Activated T-helper 9 cell treated with anti-CD3 and anti-CD28 coated beads, Interleukin-2, amount 50 U/mL, for 16 hours (primary cell): ENCODE measurements around the gene ZAR1.
"Not testable (repeated sequence)": the region's sequence is repeated elsewhere in the genome, so short reads cannot be mapped to it uniquely, and the experiment has no call there.

Experiments
- DNase-seq: peaks from one replicate; pipeline ENCODE4 v3.0.0-alpha.2; 2020; ENCODE audit warnings: low read depth

The ZAR1 gene, protein sequence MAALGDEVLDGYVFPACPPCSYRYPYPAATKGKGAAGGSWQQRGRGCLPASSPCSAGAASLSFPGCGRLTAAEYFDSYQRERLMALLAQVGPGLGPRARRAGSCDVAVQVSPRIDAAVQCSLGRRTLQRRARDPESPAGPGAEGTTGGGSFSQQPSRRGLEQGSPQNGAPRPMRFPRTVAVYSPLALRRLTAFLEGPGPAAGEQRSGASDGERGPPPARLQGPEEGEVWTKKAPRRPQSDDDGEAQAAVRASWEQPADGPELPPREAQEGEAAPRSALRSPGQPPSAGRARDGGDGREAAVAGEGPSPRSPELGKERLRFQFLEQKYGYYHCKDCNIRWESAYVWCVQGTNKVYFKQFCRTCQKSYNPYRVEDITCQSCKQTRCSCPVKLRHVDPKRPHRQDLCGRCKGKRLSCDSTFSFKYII

DNA sequence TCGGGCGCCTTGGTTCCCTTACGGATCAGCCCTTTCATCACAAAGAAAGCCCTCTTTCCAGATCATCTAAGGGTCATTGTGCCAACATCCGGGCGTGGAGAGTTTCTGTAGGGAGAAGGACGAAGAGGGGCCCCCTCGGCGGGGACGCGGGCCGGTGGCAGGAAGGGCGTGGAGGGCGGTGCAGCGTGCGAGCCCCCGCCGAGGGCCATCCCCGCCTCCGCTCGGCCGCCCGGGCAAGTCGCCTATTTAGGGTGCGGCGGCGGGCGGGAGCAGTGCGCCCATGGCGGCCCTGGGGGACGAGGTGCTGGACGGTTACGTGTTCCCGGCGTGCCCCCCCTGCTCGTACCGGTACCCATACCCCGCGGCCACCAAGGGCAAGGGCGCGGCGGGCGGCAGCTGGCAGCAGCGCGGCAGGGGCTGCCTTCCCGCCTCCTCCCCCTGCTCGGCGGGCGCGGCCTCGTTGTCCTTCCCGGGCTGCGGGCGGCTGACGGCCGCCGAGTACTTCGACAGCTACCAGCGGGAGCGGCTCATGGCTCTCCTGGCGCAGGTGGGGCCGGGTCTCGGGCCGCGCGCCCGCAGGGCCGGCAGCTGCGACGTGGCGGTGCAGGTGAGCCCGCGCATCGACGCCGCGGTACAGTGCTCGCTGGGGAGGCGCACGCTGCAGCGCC is at the start of gene ZAR1:
ZAR1 (plus strand) TSS at position 241 of the 668 bp plus-strand sequence; CDS start at position 281, 40 bp downstream.
- no peak for DNase-seq

DNA sequence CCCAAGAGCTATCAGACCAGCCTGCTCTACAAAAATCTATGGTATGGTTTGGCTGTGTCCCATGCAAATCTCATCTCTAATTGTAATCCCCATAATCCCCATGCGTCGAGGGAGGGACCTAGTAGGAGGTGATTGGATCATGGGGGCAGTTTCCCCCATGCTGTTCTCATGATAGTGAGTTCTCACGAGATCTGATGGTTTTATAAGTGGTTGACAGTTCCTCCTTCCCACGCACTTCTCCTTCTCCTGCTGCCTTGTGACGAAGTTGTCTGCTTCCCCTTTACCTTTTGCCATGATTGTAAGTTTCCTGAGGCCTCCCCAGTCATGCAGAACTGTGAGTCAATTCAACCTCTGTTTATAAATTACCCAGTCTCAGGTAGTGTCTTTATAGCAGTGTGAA is 49.1 kb upstream of the ZAR1 start:
- not testable (repeated sequence) for DNase-seq

DNA sequence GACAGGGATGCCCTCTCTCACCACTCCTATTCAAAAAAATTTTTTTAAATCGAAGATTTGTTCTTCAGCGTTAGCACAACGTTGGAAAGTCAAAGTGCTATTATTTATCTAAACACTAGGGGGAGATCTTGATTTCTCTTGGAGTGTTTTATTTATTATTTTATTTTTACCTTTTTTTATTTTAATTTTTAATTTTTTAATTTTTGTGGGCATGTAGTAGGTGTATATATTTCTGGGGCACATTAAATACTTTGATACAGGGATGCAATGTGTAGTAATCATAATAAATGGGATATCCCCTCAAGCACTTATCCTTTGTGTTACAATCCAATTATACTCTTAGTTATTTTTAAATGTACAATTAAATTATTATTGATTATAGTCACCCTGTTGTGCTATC is 44.3 kb upstream of the ZAR1 start:
- no peak for DNase-seq

DNA sequence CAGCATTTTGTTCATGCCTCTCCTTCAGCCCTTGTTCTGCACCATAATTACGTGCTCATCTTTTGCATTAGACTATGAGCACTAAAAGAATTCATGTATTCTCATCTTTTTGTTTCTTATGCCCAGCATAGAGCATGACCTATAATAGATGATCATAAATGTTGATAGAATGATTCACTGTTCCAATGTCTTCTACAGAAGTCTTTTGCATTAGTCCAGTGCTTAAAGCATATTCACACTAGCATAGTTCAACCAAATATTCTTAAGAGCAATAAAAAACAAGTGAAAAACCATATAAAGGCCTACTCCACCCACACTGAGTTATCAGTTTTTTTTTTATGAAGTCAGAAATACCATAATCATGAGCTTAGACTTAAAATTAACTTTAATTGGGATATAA is 43.4 kb upstream of the ZAR1 start:
- DNase-seq = no peak

DNA sequence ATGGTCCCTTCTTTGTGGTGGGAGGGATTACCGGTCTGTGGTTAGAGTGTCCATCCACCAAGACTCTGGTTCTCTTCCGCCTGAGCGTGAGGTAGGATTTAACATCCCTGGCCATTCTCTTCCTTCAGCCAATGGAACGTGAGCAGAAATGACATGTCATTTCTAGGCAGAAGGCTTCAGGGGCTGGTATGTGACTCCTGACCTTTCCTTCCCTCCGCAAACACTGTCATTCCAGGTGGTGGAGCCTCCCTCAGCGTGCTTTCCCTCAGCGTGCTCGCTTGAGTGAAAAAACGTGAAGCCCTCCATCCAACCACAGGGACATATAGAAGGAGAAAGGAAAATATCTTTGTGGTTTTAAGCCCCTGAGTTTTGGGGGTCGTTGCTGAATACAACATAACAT is 40.9 kb upstream of the ZAR1 start:
- no peak for DNase-seq

DNA sequence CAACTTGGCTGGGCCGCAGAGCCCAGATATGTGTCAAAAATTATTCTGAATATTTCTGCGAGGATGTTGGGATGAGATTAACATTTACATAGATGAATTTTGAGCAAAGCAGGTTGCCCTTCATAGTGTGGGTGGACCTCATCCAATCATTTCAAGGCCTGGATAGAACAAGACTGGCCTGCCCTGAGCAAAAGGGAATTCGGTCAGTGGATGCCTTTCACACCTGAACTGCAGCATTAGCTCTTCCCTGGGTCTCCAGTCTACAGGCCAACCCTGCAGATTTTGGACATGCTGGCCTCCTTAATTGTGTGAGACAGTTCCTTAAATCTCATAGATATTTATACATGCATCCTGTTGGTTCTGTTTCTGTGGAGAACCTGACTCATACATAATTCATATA is 39.3 kb upstream of the ZAR1 start:
- DNase-seq = no peak

DNA sequence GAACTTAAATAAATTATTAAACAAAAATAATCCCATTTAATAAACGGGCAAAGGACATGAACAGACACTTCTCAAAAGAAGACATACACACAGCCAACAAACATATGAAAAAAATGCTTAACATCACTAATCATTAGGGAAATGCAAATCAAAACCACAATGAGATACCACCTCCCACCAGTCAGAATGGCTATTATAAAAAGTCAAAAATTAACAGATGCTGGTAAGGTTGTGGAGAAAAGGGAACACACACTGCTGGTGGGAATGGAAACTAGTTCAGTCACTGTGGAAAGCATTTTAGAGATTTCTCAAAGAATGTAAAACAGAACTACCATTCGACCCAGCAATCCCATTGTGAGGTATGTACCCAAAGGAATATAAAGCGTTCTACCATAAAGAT is 38.4 kb upstream of the ZAR1 start:
- not testable (repeated sequence) for DNase-seq

DNA sequence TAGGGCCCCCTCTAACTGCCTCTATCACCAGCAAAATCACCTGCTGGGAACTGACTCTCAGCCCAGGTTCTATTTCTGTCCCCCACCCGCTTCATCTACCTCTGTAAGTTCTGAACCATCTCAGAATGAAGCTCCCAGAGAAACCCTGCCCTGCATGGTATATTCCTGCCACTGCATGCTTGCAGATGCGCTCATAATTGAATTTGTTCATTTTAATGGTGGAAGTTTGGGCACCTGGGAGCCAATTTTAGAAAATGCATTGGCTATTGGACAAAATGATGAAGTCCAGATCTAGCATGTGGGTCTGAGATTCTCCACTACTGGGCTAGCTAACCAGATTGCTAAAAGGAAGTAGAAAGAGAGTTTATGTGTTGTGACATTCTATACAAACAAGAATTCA is 35.5 kb upstream of the ZAR1 start:
- no peak for DNase-seq

DNA sequence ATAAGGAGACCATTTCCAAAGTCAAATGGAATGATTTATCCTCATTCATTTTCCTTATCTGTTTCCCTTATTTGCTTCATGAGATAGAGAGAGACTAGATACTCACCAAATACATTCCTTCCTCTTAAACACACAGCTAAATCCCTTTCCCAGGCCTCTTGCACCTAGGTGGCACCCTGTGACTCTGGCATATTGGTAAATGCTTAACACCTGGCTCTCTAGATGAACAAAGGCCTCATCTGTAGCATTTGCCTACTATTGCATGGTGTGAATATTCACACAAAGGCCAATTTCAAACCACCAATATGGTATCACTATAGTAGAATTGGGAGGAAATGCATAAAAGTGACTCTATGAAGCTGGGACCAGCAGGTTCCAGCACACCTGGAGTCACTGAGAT is 29.1 kb upstream of the ZAR1 start:
- DNase-seq = no peak

DNA sequence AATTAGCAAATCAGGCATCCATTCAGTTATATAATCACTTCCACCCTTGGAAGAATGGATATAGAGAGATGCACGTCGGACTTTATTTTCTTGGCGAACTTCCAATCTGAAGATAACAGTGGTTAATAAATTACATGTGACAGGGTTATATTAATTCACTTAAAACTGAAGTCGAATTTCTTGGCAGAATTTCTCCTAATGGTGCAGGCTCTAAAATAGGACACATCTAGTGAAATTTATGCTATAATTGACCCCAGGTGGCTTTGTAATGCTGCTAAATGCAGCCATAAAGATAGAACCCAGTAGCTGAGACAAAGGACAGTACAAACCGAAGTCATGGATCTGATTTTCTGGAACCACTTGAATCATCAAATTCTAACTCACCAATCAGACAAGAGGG is 27.7 kb upstream of the ZAR1 start:
- no peak for DNase-seq

DNA sequence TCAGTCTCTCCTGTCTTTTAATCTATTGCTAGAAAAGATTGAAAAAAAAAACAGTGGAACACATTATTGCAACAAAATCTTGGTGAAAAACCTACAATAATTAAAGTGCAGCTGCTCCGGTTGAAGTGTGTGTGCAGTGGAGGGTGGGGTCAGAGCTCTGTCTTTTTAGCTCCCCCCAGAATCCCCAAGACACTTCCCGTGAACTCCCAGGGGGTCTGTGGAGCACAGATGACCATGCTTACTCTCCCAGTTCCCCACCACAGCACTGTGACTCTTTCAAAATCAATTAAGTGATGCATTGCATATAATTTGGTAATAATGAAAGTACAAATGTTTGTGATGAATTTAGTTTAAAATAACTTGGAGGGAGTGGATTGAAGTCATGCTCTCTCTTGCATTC is 22.6 kb upstream of the ZAR1 start:
- no peak for DNase-seq

DNA sequence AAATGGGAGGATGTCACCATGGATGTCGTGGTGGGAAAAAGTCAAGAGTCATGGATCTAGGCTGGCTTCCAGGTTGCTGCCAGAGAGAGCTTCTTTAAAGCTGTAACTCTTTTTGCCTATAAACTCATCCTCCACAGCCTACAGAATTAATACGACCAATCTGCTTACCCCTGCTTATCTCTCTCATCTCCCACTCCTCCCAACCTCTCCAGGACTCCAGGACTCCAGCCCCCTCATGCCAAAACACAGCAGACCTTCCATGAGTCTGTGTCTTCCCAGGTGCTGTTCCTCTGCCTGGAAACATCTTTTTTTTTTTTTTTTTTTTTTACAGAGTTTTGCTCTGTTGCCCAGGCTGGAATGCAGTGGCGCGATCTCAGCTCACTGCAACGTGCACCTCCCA is 22.2 kb upstream of the ZAR1 start:
- DNase-seq = no peak

DNA sequence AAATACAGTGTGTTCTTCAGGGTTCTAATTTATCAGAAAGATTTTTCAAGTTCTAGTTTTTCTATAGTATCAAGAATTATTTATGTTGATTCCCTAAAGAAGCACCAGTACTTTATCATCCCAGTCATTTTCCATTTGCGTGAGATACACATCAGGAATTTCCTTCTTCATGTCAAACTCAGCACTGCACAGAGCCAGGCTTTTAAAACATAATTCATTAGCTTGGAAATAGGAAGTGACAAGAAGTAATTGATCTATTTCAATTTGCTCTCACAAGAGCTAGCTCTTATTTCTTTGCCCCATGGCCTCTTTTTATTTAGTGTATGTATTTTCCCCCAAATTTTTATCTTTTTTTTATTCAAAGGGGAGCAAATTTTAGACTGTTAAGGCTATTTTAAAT is 19.9 kb upstream of the ZAR1 start:
- DNase-seq = no peak

DNA sequence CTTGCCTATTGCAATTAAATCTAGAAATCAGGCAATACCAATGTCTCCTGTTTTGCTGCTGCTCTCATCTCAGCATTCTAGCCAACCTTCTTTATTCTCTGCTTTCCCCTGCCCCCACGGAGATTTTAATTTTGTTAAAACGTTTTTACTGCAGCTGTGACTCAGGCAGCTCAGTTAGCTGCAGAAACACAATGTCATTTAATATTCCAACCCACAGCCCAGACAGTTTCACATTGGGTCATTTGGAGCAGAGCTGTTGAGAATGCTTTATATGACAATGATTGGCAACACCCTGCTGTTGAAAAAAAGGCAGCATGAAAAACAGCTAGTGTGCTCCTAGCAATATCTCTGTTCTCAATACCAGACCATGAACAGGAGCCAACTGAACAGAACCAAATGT is 19.5 kb upstream of the ZAR1 start:
- no peak for DNase-seq

DNA sequence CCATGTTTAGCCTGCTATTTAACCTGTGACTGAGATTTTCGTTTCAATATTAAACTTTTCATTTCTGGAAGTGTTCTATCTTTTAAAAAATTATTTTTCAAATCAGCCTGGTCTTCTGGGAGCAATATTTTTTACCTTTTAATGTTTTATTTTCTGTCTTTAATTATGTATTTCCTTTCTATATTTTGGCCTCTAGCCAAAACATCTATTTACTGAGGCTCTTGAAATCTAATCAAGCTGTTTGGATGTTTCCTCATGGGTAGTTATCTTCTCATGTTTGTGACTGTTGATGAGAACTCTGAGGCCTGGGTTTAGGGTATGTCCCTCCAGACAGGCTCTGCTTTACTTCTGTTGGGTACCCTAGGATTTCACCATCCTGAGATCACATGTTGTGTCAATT is 17.3 kb upstream of the ZAR1 start:
- no peak for DNase-seq

DNA sequence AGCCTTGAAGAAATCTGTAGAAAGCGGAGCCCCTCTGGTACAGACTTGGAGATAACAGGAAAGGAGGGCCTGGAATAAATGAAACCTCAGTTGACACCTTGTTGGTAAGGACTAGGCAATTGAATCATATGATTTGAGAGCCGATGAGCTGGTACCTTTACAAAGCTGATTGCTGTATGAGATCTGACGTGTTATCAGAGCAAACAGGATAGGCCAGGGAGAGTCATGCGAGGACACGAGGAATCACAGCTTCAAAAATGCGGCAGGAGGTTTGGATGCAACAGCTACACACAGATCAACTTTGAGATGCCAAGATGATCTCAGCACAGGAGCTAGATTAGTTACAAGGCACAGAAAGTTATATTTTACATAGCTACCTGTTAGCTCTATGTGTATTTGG is 14.3 kb upstream of the ZAR1 start:
- no peak for DNase-seq

DNA sequence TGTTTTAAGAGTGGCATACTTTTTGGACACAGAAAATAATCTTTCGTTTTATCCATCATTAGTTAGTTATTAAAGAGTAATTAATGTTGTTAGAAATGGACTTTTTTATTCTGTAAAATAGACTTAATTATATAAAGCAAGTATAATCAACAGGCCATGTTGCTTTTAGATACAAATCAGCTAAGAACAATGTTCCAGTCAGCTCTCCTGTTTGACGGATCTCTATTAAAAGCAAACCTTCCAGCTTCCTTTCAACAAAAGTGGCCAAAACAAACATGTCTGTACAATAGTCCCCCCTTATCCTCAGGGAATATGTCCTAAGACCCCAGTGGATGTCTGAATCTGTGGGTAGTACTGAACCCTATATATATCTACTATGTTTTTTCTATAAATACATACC is 11.8 kb upstream of the ZAR1 start:
- no peak for DNase-seq

DNA sequence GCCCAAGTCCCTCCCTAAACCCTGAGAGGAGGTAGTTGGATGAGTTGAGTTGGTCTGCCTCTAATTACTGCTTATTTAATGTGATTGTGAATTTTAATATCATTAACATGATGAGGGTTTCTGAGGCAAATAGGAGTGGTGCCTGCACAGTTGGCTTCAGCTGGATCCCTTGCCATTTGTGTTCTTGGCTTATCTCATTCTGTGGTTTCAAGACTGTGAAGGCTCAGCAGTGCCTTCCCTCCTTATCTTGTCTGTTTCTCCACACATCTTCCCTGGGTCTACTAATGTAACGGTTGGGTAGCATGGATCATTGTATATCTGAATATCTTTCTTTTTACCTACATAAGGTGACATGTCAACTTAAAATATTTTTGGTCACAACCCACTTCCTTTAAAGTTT is 8.5 kb upstream of the ZAR1 start:
- DNase-seq = no peak

DNA sequence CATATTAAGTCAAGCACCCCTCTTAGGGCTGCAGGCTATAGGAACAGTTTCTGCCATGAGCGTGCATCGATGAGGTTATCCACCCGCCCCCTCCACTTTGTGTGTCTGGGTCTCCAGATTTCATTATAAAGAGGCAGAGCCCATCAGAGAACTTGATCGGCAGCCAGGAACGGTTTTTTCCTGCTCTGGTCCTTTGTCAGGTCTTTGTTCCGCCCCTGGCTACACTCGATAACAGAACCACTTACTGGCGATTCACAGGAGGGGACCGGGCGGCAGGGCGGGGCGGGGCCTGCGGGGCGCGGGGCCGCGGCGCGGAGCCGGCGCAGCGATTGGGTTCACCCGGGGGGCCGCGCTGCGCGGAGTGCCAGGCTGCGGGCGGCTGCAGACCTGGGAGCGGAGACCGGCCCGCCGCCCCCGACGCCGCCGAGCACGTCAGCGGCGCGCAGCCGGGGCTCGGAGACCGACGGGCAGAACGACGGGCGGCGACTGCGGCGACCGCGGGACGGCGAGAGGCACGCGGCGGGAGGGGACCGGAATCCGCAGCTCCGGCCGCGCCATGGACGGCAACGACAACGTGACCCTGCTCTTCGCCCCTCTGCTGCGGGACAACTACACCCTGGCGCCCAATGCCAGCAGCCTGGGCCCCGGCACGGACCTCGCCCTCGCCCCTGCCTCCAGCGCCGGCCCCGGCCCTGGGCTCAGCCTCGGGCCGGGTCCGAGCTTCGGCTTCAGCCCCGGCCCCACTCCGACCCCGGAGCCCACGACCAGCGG is 6.9 kb upstream of the ZAR1 start, which contains the start of gene SLC10A4:
SLC10A4 (plus strand) TSS at position 338 of the 771 bp plus-strand sequence; CDS start at position 557, 219 bp downstream.
- no peak for DNase-seq

DNA sequence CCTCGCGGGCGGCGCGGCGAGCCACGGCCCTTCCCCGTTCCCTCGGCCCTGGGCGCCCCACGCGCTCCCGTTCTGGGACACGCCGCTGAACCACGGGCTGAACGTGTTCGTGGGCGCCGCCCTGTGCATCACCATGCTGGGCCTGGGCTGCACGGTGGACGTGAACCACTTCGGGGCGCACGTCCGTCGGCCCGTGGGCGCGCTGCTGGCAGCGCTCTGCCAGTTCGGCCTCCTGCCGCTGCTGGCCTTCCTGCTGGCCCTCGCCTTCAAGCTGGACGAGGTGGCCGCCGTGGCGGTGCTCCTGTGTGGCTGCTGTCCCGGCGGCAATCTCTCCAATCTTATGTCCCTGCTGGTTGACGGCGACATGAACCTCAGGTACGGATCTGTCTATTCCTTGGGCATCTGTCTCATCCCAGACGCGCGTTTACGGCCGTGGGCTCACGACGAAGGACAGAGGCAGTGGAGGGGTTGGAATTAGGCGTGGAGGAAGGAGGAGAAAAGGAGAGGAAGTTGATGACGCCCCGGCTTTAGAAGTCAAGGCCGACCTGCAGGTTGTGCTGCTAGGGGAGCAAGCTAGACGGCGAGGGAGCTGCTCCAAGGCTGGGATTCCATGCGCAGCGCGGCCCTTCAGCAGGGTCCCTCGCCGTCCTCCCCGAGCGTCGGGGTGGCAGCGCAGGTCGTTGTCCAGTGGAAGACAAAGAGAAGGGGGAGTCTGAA is 6.1 kb upstream of the ZAR1 start:
- no peak for DNase-seq

DNA sequence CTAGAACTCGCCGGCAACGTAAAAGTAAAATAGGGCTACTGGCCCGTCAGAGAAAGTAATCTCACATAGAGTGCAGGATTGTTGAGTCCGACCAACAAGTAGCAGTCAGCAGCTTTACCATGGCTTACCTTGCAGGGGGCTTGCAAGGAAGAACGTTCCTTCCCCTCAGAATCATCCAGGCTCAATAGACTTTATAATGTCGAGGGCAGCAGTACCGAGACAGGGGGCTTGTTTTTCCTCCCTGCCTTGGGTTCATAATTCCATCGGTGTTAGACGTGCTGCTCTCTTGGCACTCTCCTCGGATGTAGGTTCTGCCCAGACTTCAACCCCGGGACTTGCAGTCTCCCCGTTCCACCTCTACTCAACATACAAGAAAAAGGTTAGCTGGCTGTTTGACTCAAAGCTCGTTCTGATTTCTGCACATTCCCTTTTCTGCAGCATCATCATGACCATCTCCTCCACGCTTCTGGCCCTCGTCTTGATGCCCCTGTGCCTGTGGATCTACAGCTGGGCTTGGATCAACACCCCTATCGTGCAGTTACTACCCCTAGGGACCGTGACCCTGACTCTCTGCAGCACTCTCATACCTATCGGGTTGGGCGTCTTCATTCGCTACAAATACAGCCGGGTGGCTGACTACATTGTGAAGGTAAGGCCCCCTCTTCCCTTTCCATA is 5.4 kb upstream of the ZAR1 start:
- no peak for DNase-seq

DNA sequence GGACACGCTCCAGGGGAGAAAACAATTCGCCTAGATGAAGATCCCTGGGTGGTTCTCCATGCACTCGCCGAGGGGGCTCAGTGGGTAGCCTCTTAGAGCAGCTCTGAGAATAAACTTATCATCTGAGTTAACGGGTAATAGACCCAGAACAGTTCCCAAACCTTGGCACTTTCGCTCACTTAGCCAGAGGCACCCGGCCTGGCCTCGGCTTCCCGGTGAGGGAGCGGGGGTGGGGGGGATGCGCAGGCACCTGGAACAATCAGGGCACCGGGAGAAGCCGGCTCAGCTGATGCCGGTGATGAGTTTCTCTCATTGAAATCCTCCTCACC is 405 bp upstream of the ZAR1 start:
- no peak for DNase-seq
